Medulla oblongata (tissue), 1 donor: ENCODE results near the gene TSPAN18.
A peak's percentile ranks its signal among the peaks of the same experiment; 100 is the strongest.

ENCODE experiments used
- DNase-seq: peaks from one replicate; pipeline ENCODE4 v3.0.0-alpha.2; 2015; ENCODE audit errors: extremely low spot score

TSPAN18 gene

GRCh38 chr11:44711113-44711786 is 15.5 kb upstream of the TSPAN18 start:
- no peak for DNase-seq

DNA sequence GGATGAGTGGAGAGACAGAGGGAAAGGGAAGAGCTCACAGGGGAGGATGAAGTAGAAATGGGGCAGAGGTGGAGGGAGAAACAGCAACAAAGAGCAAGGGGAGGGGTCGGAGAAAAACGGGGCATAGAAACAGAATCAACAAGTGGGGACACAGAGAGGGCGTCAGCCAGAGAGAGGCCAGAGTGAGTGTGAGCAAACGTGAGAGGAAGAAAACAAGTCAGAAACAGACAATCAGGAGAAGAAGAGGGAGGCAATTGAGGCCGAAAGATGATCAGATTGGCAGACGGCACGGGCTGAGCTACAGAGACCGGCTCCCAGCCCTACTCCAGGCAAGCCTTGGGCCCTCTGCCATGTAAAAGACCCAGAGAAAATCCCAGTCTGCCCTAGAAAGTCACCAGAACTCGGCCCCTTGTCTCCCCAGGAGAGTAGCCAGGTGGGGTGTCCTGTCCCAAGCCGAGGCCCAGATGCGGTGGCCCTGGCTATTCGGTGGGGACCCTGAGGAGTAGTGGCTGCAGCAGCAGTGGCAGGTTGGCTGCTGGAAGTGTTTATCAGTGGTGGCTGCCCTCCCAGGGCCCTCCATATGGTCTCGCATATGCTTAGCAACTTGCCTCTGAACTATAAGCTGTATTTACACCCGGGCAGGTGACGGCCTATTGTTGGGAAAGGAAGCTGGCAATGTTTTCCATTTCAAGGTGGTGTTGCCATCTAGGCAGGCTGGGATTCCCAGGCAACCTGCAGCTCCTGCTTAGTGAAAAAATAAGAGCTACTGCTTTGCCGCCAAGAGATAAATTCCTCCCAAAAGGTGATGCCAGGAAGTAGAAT is 14.8 kb upstream of the TSPAN18 start:
- DNase-seq: no peak

DNA sequence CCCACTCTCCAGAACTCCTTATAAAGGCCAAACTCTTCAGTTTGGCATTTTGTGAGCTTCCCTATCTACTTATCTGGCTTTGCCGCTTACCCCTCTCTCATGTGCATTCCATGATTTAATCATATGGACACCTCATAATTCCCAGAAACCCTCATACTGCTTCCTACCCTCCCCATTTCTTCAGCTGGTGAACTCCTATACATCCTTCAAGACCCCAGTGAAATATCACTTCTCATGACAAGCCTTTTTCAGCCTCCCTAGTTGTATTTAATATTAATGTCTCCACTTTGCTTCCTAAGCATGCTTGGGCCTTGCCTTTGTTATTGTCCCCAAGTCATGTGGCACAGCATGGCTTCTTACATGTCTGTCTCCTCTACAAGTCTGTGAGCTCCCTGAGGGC is 13.7 kb upstream of the TSPAN18 start:
- DNase-seq: no peak

GRCh38 chr11:44716256-44716655 is 10.5 kb upstream of the TSPAN18 start:
- DNase-seq: no peak

DNA sequence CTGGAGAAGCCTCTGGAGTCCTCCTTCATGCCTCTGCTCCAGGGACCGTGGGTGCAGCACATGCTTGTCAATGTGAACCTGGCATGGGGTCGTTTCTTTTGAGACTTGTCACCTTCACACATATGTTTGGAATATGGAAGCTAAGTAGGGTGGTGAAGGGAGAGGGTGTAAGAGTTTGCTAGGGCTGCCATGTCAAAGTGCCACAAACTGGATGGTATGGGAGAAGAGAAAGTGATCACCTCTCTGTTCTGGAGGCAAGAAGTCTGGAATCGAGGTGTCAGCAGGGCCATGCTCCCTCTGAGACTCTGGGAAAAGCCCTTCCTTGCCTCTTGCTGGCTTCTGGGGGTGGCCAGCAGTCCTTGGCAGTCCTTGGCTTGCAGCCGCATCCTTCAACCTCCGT is 8.7 kb upstream of the TSPAN18 start:
- DNase-seq: no peak

DNA sequence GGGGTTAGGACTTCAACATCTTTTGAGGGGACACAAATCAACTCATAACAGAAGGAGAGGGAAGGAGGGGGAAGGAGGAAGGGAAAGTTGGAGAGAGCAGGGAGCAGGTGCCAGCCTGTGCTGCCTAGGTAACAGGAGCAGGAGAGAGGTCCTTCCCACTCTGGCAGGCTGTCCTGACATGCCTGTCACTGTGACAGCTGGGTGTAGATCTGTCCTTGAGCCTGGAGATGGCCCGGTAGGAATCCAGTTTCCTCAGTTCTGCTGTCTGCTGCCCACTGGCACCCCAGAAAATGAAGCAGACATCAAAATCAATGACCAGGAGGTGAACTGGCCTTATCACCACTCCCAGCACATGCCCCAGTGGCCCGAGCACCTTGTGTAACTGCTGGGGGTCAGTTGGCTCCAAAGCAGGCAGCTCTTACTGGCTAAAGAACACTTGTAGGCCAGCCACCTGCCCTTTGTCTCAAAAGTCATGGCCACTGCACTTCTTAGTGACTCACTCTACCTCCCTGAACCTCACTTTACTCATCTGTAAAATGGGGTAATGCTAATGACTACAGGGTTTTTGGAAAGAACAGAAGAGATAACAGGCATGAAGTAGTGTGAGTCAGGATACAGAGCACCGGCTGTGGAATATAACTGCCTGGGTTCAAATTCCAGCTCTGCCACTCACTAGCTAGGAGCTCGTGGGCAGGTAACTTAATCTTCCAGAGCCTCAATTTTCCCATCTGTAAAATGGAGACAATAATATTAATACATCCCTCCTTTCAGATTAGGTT is 8.0 kb upstream of the TSPAN18 start:
- DNase-seq: no peak

DNA sequence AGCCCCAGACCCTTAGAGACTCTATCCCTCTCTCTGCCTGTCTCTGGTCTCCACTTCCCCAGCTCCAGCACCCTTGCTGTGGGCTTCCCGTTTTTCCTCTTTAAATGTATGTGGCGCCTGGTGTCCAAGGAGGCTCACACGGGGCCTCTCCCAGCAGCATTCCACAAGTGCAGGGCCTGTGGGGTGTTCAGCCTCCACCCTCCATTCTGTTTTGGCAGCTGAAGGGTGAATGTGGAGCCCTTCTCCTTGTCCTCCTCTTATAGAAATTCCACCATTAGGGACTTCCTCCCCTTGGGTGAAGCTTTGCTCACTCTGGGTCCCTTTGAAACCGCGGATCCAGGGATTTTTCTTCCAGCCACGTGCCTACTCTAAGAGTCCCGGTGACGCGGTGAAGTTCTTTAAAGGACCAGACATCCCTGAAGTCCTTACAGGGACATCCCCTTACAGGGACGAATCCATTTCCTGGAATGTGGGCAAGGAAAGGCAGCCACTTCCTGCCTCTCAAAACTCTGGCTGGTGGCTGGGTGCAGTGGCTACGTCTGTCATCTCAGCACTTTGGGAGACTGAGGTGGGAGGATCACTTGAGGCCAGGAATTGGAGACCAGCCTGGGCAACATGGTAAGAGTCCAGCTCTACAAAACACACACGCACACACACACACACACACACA is 1.6 kb upstream of the TSPAN18 start:
- no peak for DNase-seq

GRCh38 chr11:44725757-44726282 is 942 bp upstream of the TSPAN18 start:
- no peak for DNase-seq

DNA sequence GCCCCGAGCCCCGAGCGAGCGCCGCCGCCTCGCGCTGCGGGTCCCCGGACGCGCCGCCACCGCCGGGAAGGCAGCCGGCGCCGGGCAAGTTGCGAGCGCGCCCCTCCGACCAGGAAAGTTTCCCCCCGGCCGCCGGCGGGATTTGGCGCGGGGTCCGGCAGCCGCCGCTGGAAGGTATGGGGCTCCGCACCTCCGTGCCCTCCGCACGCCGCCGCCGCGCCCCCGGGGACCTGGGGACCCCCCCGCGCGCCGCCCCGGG is 281 bp downstream of the TSPAN18 start:
- DNase-seq: no peak

- peak; percentile 73 for DNase-seq
These were observed 868 bp downstream of the TSPAN18 start for GRCh38 chr11:44727373-44728287.

DNA sequence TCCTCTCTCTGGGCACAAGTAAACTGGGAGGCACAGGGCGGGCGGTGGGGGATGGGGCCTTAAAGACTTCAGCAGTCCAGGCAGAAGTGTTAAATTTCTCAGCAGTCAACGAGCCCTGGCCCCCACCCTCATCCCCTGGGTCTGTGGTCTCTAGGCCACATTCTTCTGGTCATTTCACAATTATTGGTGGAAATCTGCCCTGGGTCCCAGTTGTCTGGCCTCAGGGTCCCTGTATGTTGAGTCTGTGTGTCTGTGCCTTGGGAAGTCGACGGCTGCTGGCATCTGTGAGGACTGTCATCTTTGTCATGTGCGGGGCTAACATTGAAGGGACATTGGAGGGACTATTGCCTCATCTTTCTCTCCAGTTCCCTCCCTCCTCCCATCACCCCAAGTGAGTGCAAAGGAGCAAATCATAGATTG is 1.7 kb downstream of the TSPAN18 start:
- DNase-seq: no peak

DNA sequence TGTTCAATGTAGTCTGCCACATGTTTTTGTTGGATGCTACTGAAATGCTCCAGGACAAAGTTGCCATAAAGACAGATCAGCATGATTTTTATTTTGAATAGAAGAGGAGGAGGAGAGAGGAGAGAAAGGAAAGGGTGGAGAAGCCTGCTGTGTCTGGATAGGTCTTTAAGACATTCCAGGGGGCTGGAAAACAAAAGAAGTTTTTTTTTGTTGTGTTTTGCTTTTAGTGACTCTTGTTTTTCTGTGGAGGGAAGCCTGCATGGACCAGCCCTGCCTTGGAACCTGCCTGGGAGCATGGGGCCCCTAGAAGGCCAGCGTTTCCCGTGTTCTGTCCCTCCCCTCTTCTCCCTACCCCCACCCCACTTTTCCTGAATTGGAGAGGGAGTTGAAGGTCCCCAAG is 2.3 kb downstream of the TSPAN18 start:
- no peak for DNase-seq

GRCh38 chr11:44729713-44730112 is 3.0 kb downstream of the TSPAN18 start:
- DNase-seq: no peak

GRCh38 chr11:44730775-44731174 is 4.0 kb downstream of the TSPAN18 start:
- no peak for DNase-seq

DNA sequence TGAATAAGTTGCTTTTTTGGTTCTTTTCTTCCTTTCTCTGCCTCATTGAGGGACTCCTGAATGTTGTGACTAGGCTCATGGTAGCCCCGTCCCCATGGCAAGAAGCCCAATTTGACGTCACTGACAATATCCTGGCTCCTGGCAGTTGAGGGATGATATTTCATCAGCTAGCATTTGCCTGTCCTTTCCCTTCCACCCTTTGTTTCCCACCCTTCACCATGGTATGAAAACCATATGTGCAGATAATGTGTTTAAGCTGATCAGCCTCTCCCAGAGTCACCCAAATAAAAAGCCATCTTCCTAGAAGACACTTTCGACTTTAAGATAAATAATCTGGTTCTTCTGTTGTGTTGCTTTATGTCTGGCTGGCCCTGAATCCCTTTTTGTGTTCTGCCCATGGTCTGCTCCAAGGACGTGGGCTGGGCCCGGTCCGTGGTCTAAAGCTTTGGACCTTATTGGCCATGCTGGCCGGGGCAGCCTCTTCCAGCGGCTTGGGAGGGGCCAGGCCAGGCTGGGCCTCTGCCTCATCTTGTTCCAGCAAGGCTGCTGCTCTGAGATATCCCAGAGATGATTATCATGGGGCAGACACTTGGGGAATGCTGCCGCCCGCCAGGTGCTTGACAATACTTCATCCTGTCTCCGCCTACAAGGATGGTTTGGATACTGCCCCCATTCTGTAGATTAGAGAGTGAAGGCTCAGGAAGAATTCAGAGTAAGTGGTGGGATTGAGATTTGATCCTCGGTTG is 5.1 kb downstream of the TSPAN18 start:
- DNase-seq: no peak

- no peak for DNase-seq
These were observed 5.8 kb downstream of the TSPAN18 start for GRCh38 chr11:44732564-44732963.

DNA sequence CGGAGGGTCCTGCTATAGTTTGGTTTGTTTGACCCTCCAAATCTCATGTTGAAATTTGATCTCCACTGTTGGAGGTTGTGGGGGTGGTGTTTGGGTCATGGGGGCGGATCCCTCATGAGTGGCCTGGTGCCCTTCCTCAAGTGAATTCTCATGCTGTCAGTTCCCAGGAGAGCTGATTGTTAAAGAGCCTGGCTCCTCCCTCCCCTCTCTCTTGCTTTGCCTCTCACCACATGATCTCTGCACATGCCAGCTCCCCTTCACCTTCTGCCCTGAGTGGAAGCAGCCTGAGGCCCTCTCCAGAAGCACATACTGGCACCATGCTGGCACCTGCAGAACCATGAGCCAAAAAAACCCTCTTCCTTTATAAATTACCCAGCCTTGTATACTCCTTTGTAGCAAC is 7.1 kb downstream of the TSPAN18 start:
- DNase-seq: no peak

GRCh38 chr11:44734843-44735381 is 8.2 kb downstream of the TSPAN18 start:
- no peak for DNase-seq

GRCh38 chr11:44736791-44737190 is 10.0 kb downstream of the TSPAN18 start:
- no peak for DNase-seq
